H1 (cell line): ENCODE measurements around the gene PRR16.

Experiments used
- ATF3 ChIP-seq: IDR thresholded peaks from 2 replicates; pipeline ENCODE4 v1.6.1; 2011; ENCODE audit warnings: low read depth, mild to moderate bottlenecking, low read length; ENCODE audit not compliant: insufficient read depth
- BRCA1 ChIP-seq: IDR thresholded peaks from 2 replicates; pipeline ENCODE4 v1.6.1; 2012; ENCODE audit warnings: low read depth, low read length, improper control_type of control experiment
- CTCF ChIP-seq, 3 experiments: IDR thresholded peaks; 1 replicate in 2 of 3; 2 replicates in 1 of 3; pipeline versions ENCODE4 v1.5.1 to v1.6.1; 2011; ENCODE audit warnings: low read length in 3 of 3, mild to moderate bottlenecking in 3 of 3, inconsistent platforms in 2 of 3, low read depth in 1 of 3, moderate library complexity in 1 of 3; ENCODE audit not compliant: insufficient read depth in 1 of 3; ENCODE audit errors: control extremely low read depth in 1 of 3
- EP300 ChIP-seq, 2 experiments: IDR thresholded peaks; 1 replicate in 1 of 2; 2 replicates in 1 of 2; pipeline ENCODE4 v1.6.1; 2011 to 2012; ENCODE audit warnings: low read depth in 2 of 2, low read length in 2 of 2, mild to moderate bottlenecking in 2 of 2, borderline replicate concordance in 1 of 2, inconsistent platforms in 1 of 2, moderate library complexity in 1 of 2
- NRF1 ChIP-seq: IDR thresholded peaks from 2 replicates; pipeline ENCODE4 v1.6.1; 2011; ENCODE audit warnings: mild to moderate bottlenecking, low read depth, low read length, improper control_type of control experiment
- POLR2AphosphoS5 ChIP-seq: IDR thresholded peaks from 2 replicates; pipeline ENCODE4 v1.6.1; 2011; ENCODE audit warnings: low read depth, low read length
- TAF1 ChIP-seq: IDR thresholded peaks from 2 replicates; pipeline ENCODE4 v1.6.1; 2011; ENCODE audit warnings: mild to moderate bottlenecking, low read depth, low read length
- TBP ChIP-seq: IDR thresholded peaks from 2 replicates; pipeline ENCODE4 v1.6.1; 2011; ENCODE audit warnings: low read depth, low read length, improper control_type of control experiment

GRCh38 chr5:120546922-120547321 is 82.8 kb downstream of the PRR16 start:
- TF ChIP-seq NRF1 (no peak), CTCF (IDR thresholded peaks at IDR 0.05; ENCODE audit: control extremely low read depth in 1 of 3, insufficient read depth in 1 of 3, low read depth in 1 of 3, low read length in 3 of 3) (no peak), TAF1 (no peak), POLR2AphosphoS5 (no peak), TBP (no peak), EP300 (IDR thresholded peaks at IDR 0.05; ENCODE audit: borderline replicate concordance in 1 of 2, low read depth in 2 of 2, low read length in 2 of 2) (no peak), ATF3 (no peak), BRCA1 (no peak)
